DOHH2 (cell line): ENCODE results near the gene CAMTA1.

Source experiments
- H3F3A ChIP-seq: fragments of 200-600 bp; sonication (generic), shearing (Covaris generic); 2 replicates; pipeline ENCODE4 v1.6.0; 2016; ENCODE audit warnings: antibody characterized with exemption, mild to moderate bottlenecking; ENCODE audit not compliant: control insufficient read depth, insufficient read depth
- H3K27ac ChIP-seq: fragments of 200-600 bp; sonication (generic); 2 replicates; pipeline ENCODE4 v1.5.1; 2014; ENCODE audit warnings: low read depth, mild to moderate bottlenecking, low read length, moderate library complexity
- H3K27me3 ChIP-seq: fragments of 200-600 bp; sonication (generic); 2 replicates; pipeline ENCODE4 v1.6.1; 2014; ENCODE audit warnings: mild to moderate bottlenecking, low read length, mixed read lengths; ENCODE audit not compliant: control insufficient read depth
- H3K36me3 ChIP-seq: fragments of 200-600 bp; sonication (generic); 2 replicates; pipeline ENCODE4 v1.6.1; 2014; ENCODE audit warnings: mild to moderate bottlenecking, low read length, moderate library complexity, mixed read lengths; ENCODE audit not compliant: control insufficient read depth
- H3K4me1 ChIP-seq: fragments of 200-600 bp; sonication (generic); 2 replicates; pipeline ENCODE4 v1.6.1; 2014; ENCODE audit warnings: mild to moderate bottlenecking, low read length, mixed read lengths; ENCODE audit not compliant: control insufficient read depth
- H3K4me2 ChIP-seq: fragments of 200-600 bp; sonication (generic); 2 replicates; pipeline ENCODE4 v1.6.0; 2014; ENCODE audit warnings: mild to moderate bottlenecking, low read length, moderate library complexity
- H3K4me3 ChIP-seq: fragments of 200-600 bp; sonication (generic); 2 replicates; pipeline ENCODE4 v1.5.1; 2014; ENCODE audit warnings: mild to moderate bottlenecking, low read length, mixed read lengths
- H3K79me2 ChIP-seq: fragments of 200-600 bp; sonication (generic); 2 replicates; pipeline ENCODE4 v1.6.1; 2014; ENCODE audit warnings: mild to moderate bottlenecking, low read length, mixed read lengths; ENCODE audit not compliant: control insufficient read depth
- H3K9me2 ChIP-seq: fragments of 200-600 bp; sonication (generic); replicated peaks from 2 replicates; pipeline ENCODE4 v1.6.1; 2014; ENCODE audit warnings: mild to moderate bottlenecking, low read length, mixed read lengths; ENCODE audit not compliant: control insufficient read depth
- H3K9me3 ChIP-seq: fragments of 200-600 bp; sonication (generic); 2 replicates; pipeline ENCODE4 v1.6.1; 2014; ENCODE audit warnings: antibody characterized with exemption, low read length, mixed read lengths; ENCODE audit not compliant: control insufficient read depth, insufficient read depth
- H4K20me1 ChIP-seq: fragments of 200-600 bp; sonication (generic); 2 replicates; pipeline ENCODE4 v1.6.0; 2014; ENCODE audit warnings: low read depth, mild to moderate bottlenecking, antibody characterized with exemption, low read length, moderate library complexity; ENCODE audit not compliant: control insufficient read depth, insufficient read depth
- CTCF ChIP-seq: fragments of 200-600 bp; sonication (generic); IDR thresholded peaks from one replicate; pipeline ENCODE4 v1.5.1; 2014; ENCODE audit warnings: antibody characterized with exemption, mild to moderate bottlenecking, low read depth, low read length; ENCODE audit not compliant: poor library complexity, severe bottlenecking
- EZH2phosphoT487 ChIP-seq: fragments of 200-600 bp; sonication (generic); IDR thresholded peaks from 2 replicates; pipeline ENCODE4 v1.6.1; 2017; ENCODE audit warnings: borderline replicate concordance, mild to moderate bottlenecking, antibody characterized with exemption, low read length, moderate library complexity, mixed read lengths

CAMTA1 gene

GRCh38 chr1:7298749-7299151 lies 513.5 kb downstream of the CAMTA1 start:
- no peak for TF ChIP-seq CTCF
- TF ChIP-seq EZH2phosphoT487 = no peak
- Histone ChIP-seq H4K20me1 (no peaks in the 10 kb centered on the region), H3K27me3 (no peaks in the 10 kb centered on the region), H3K27ac (no peak overlapping the region), H3K4me2 (no peak overlapping the region), H3K36me3 (no peaks in the 10 kb centered on the region), H3K4me1 (no peaks in the 10 kb centered on the region), H3K79me2 (no peaks in the 10 kb centered on the region), H3F3A (no peaks in the 10 kb centered on the region), H3K9me2 (no peaks in the 10 kb centered on the region), H3K9me3 (no peaks in the 10 kb centered on the region), H3K4me3 (no peak overlapping the region)

GRCh38 chr1:7299329-7299799 lies 514.1 kb downstream of the CAMTA1 start:
- Histone ChIP-seq H3K4me3 (no peak overlapping the region), H3K27ac (no peak overlapping the region)
- no peak for TF ChIP-seq EZH2phosphoT487
- TF ChIP-seq CTCF = no peak

GRCh38 chr1:7299994-7300393 lies 514.7 kb downstream of the CAMTA1 start:
- H3K27ac ChIP-seq = no peak overlapping the region
- no peaks in the 10 kb centered on the region for H3K9me3 ChIP-seq
- no peaks in the 10 kb centered on the region for H3K79me2 ChIP-seq
- H4K20me1 ChIP-seq = no peaks in the 10 kb centered on the region
- H3K4me1 ChIP-seq = no peaks in the 10 kb centered on the region
- no peaks in the 10 kb centered on the region for H3F3A ChIP-seq
- H3K36me3 ChIP-seq = no peaks in the 10 kb centered on the region
- H3K4me3 ChIP-seq = no peak overlapping the region
- no peak for TF ChIP-seq CTCF
- TF ChIP-seq EZH2phosphoT487 = no peak
- no peak overlapping the region for H3K4me2 ChIP-seq
- no peaks in the 10 kb centered on the region for H3K9me2 ChIP-seq
- no peaks in the 10 kb centered on the region for H3K27me3 ChIP-seq

More at GRCh38 chr1:7299329-7299799, 514.1 kb downstream of the CAMTA1 start:
- Histone ChIP-seq H3K4me1 (no peaks in the 10 kb centered on the region), H3K27me3 (no peaks in the 10 kb centered on the region), H3K9me2 (no peaks in the 10 kb centered on the region), H3K36me3 (no peaks in the 10 kb centered on the region), H3K9me3 (no peaks in the 10 kb centered on the region), H3F3A (no peaks in the 10 kb centered on the region), H3K79me2 (no peaks in the 10 kb centered on the region), H3K4me2 (no peak overlapping the region), H4K20me1 (no peaks in the 10 kb centered on the region)
